Keratinocyte (primary cell): ENCODE measurements around the gene ZNF763. TPM values are rescaled to one million over a fixed set of nuclear protein-coding genes. Genes with fewer than 3 reads are reported as not detected.

Experiments used
- DNase-seq: peaks from one replicate; pipeline ENCODE4 v3.0.0-alpha.2; 2011; ENCODE audit warnings: low read depth, missing footprints, low spot score
- FAIRE-seq: peaks from 2 replicates; lab custom pipeline; 2011; peaks lifted over from hg19 to GRCh38; lab: Jason Lieb, UNC
- H2AFZ ChIP-seq: 2 replicates; pipeline ENCODE4 v1.6.0; 2012; ENCODE audit warnings: low read length, control low read depth, inconsistent platforms; ENCODE audit not compliant: control insufficient read depth
- H3K27ac ChIP-seq: 2 replicates; pipeline ENCODE4 v1.5.1; 2011; ENCODE audit warnings: low read length; ENCODE audit not compliant: control insufficient read depth, insufficient read depth
- H3K27me3 ChIP-seq: 3 replicates; pipeline ENCODE4 v1.6.0; 2011; ENCODE audit warnings: low read length; ENCODE audit not compliant: control insufficient read depth, insufficient read depth; ENCODE audit errors: extremely low read depth
- H3K36me3 ChIP-seq, 2 experiments: 2 replicates in 1 of 2; 3 replicates in 1 of 2; pipeline ENCODE4 v1.5.1; 2011; ENCODE audit warnings: low read length in 2 of 2, mild to moderate bottlenecking in 1 of 2; ENCODE audit not compliant: control insufficient read depth in 2 of 2, insufficient read depth in 2 of 2; ENCODE audit errors: extremely low read depth in 1 of 2
- H3K4me1 ChIP-seq: 3 replicates; pipeline ENCODE4 v1.5.1; 2011; ENCODE audit warnings: low read length; ENCODE audit not compliant: control insufficient read depth, insufficient read depth; ENCODE audit errors: extremely low read depth
- H3K4me2 ChIP-seq: 3 replicates; pipeline ENCODE4 v1.6.0; 2011; ENCODE audit warnings: low read depth, low read length; ENCODE audit not compliant: control insufficient read depth, insufficient read depth; ENCODE audit errors: extremely low read depth
- H3K4me3 ChIP-seq, 3 experiments: fragments of 200-600 bp in 1 of 3; sonication (generic) in 1 of 3; 2 replicates in 2 of 3; 3 replicates in 1 of 3; pipeline ENCODE4 v1.5.1; 2011 to 2016; ENCODE audit warnings: low read length in 3 of 3, mild to moderate bottlenecking in 3 of 3, control low read depth in 2 of 3, inconsistent platforms in 1 of 3, low read depth in 1 of 3, mixed read lengths in 1 of 3, mixed run types in 1 of 3, moderate library complexity in 1 of 3; ENCODE audit not compliant: control insufficient read depth in 2 of 3, insufficient read depth in 2 of 3; ENCODE audit errors: extremely low read depth in 1 of 3
- H3K79me2 ChIP-seq: 2 replicates; pipeline ENCODE4 v1.6.0; 2012; ENCODE audit warnings: low read length; ENCODE audit not compliant: control insufficient read depth, insufficient read depth
- H3K9ac ChIP-seq: 3 replicates; pipeline ENCODE4 v1.6.0; 2011; ENCODE audit warnings: low read length; ENCODE audit not compliant: control insufficient read depth, insufficient read depth; ENCODE audit errors: extremely low read depth
- H3K9me1 ChIP-seq: 3 replicates; pipeline ENCODE4 v1.6.0; 2011; ENCODE audit warnings: low read length; ENCODE audit not compliant: control insufficient read depth, insufficient read depth; ENCODE audit errors: extremely low read depth
- H3K9me3 ChIP-seq: 2 replicates; pipeline ENCODE4 v1.5.1; 2012; ENCODE audit warnings: low read depth, low read length; ENCODE audit not compliant: control insufficient read depth
- H4K20me1 ChIP-seq: 3 replicates; pipeline ENCODE4 v1.6.0; 2011; ENCODE audit warnings: low read length; ENCODE audit not compliant: control insufficient read depth, insufficient read depth; ENCODE audit errors: extremely low read depth
- EZH2 ChIP-seq: IDR thresholded peaks from one replicate; pipeline ENCODE4 v1.6.1; 2012; ENCODE audit warnings: inconsistent platforms, mild to moderate bottlenecking, low read length, moderate library complexity
- dilution Hi-C: fragments of 300-500 bp; cut with MboI; formaldehyde crosslinking; loops from one replicate; pipeline ENCODE4 v1.7.0; 2020; ENCODE audit warnings: low sequenced_read_pairs; ENCODE audit not compliant: extremely low pct_ligation_motif_present
- polyA plus RNA-seq, 5 experiments: library from polyadenylated mRNA; depleted of rRNA in 3 of 5; stranded (reverse) in 3 of 5; stranded (forward) in 1 of 5; unstranded in 1 of 5; fragments of >200 nt; gene quantifications; 1 replicate in 1 of 5; 2 replicates in 3 of 5; 3 replicates in 1 of 5; pipeline versions ENCODE4 v1.2.1 to v1.2.3, GENCODE V29; 2011 to 2012; ENCODE audit warnings: missing spikeins in 2 of 5, low read depth in 1 of 5, low replicate concordance in 1 of 5
- TF ChIP-seq, protein P1 (sequence below), 3 experiments: IDR thresholded peaks in 1 of 3; conservative IDR thresholded peaks in 1 of 3; optimal IDR thresholded peaks in 1 of 3; 2 replicates in 2 of 3; 3 replicates in 1 of 3; pipeline versions ENCODE3 to v1.5.1; 2011; ENCODE audit warnings: low read length in 3 of 3, mild to moderate bottlenecking in 3 of 3, moderate library complexity in 2 of 3, control low read depth in 1 of 3, inconsistent platforms in 1 of 3; ENCODE audit not compliant: insufficient read depth in 2 of 3; ENCODE audit errors: extremely low read depth in 1 of 3

Gene ZNF763
- polyA plus RNA-seq, 1 donor (not counting 4 experiments of a cell fraction or from before 2014, with no cell fraction given) = 2.3 TPM

DNA sequence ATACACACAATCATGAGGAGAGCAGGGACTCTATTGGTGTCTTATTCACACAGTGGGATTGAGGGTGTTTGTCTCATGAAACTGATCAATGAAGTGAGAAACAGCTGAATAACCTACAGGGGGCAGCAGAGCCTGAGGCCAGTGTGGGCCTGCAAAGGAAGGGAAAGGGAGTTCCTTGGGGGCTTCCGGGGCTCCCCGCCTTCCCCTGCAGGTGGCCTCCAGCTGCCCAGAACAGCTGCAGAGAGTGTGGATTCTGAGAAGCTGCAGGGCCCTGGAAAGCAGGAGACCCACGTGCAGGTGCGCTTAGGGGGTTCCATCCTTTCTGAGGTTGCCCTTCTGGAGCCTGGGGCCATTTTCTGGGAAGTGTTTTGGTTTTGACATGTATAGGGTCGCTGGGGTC lies 20.1 kb downstream of the ZNF763 start:
- Histone ChIP-seq H3K9ac (no peak overlapping the region), H2AFZ (no peak overlapping the region), H3K4me1 (no peaks in the 10 kb centered on the region), H3K4me3 (no peak overlapping the region), H3K4me2 (no peak overlapping the region), H3K79me2 (peaks cover 1% of the 10 kb centered on the region), H3K27ac (no peak overlapping the region), H4K20me1 (no peaks in the 10 kb centered on the region), H3K9me1 (no peaks in the 10 kb centered on the region), H3K36me3 (no peaks in the 10 kb centered on the region), H3K27me3 (no peaks in the 10 kb centered on the region), H3K9me3 (peaks cover 17% of the 10 kb centered on the region)
- DNase-seq = no peak
- dilution Hi-C loops = no loop called here
- FAIRE-seq = no peak
- TF ChIP-seq EZH2 = no peak
- TF ChIP-seq, protein P1, sequence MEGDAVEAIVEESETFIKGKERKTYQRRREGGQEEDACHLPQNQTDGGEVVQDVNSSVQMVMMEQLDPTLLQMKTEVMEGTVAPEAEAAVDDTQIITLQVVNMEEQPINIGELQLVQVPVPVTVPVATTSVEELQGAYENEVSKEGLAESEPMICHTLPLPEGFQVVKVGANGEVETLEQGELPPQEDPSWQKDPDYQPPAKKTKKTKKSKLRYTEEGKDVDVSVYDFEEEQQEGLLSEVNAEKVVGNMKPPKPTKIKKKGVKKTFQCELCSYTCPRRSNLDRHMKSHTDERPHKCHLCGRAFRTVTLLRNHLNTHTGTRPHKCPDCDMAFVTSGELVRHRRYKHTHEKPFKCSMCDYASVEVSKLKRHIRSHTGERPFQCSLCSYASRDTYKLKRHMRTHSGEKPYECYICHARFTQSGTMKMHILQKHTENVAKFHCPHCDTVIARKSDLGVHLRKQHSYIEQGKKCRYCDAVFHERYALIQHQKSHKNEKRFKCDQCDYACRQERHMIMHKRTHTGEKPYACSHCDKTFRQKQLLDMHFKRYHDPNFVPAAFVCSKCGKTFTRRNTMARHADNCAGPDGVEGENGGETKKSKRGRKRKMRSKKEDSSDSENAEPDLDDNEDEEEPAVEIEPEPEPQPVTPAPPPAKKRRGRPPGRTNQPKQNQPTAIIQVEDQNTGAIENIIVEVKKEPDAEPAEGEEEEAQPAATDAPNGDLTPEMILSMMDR (optimal IDR thresholded peaks at IDR 0.05 in 1 of 3, IDR thresholded peaks at IDR 0.05 in 1 of 3, conservative IDR thresholded peaks at IDR 0.05 in 1 of 3; ENCODE audit: extremely low read depth in 1 of 3, insufficient read depth in 2 of 3, low read length in 3 of 3) = peak in 2 of 3 experiments; percentile 1 to 15

DNA sequence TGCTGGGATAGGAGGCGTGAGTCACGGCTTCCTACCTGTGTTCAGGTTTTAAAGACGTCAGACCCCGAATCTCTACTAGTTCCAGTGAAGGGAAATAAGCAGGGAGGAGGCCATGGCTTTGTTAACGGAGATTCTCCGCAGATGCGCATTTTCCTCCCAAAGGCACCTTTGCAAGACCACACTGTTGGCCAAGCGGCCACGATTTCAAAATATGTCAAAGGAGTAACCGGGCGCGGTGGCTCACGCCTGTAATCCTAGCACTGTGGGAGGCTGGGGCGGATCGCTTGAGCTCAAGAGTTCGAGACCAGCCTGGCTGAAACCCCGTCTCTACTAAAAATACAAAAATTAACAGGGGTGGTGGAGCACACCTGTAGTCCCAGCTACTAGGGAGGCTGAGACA lies 21.9 kb downstream of the ZNF763 start:
- Histone ChIP-seq H3K4me3 (no peak overlapping the region), H3K9ac (no peak overlapping the region), H3K27me3 (no peaks in the 10 kb centered on the region), H3K36me3 (peaks cover 0 to 3% of the 10 kb centered on the region in 2 experiments), H3K9me3 (peaks cover 8% of the 10 kb centered on the region), H4K20me1 (no peaks in the 10 kb centered on the region), H3K27ac (no peak overlapping the region), H3K4me1 (no peaks in the 10 kb centered on the region), H3K9me1 (no peaks in the 10 kb centered on the region), H2AFZ (no peak overlapping the region), H3K4me2 (no peak overlapping the region), H3K79me2 (peaks cover 4% of the 10 kb centered on the region)
- TF ChIP-seq EZH2 = no peak
- TF ChIP-seq, protein P1 (optimal IDR thresholded peaks at IDR 0.05 in 1 of 3, IDR thresholded peaks at IDR 0.05 in 1 of 3, conservative IDR thresholded peaks at IDR 0.05 in 1 of 3; ENCODE audit: extremely low read depth in 1 of 3, insufficient read depth in 2 of 3, low read length in 3 of 3) = no peak
- DNase-seq (no peak), FAIRE-seq (no peak)
- dilution Hi-C loops = no loop called here
